B cell (primary cell): ENCODE data around the gene MARK4. TPM values are rescaled to one million over a fixed set of nuclear protein-coding genes. Genes with fewer than 3 reads are reported as not detected.

Source experiments
- ATAC-seq: fragments of 200-7000 bp; cut with Tn5 transposase; one replicate; pipeline ENCODE4 v1.10.0; 2021; ENCODE audit warnings: low read depth, mild to moderate bottlenecking, moderate number of reproducible peaks, moderate library complexity
- CTCF ChIA-PET: fragments of 350-600 bp; sonication (Branson Sonifier 250); formaldehyde crosslinking; loops from one replicate; lab custom pipeline; 2021; ENCODE audit warnings: antibody characterized with exemption, inconsistent platforms; lab: Charles Lee
- POLR2A ChIA-PET: fragments of 350-600 bp; sonication (Branson Sonifier 250); formaldehyde crosslinking; loops from one replicate; lab custom pipeline; 2021; ENCODE audit warnings: antibody characterized with exemption; lab: Charles Lee
- DNase-seq: peaks from one replicate; pipeline ENCODE4 v3.0.0; 2013
- H2AFZ ChIP-seq: 2 replicates; pipeline ENCODE4 v1.6.1; 2012; ENCODE audit warnings: mild to moderate bottlenecking, low read depth, low read length; ENCODE audit not compliant: insufficient read depth, poor library complexity, severe bottlenecking
- H3K27ac ChIP-seq, 2 donors: 1 replicate in 1 of 2; 2 replicates in 1 of 2; pipeline ENCODE4 v1.5.1; 2012 to 2013; ENCODE audit warnings: low read length in 2 of 2, mild to moderate bottlenecking in 2 of 2, moderate library complexity in 1 of 2
- H3K27me3 ChIP-seq, 4 experiments: fragments of 200-600 bp in 1 of 4; sonication (generic) in 1 of 4; replicated peaks in 1 of 4; 1 replicate in 2 of 4; 2 replicates in 2 of 4; pipeline versions ENCODE4 v1.6.1 to v1.7.0; 2013 to 2016; ENCODE audit warnings: low read length in 3 of 4, mild to moderate bottlenecking in 2 of 4, mixed read lengths in 1 of 4, moderate library complexity in 1 of 4; ENCODE audit not compliant: insufficient read depth in 4 of 4, control insufficient read depth in 3 of 4; ENCODE audit errors: control extremely low read depth in 1 of 4
- H3K36me3 ChIP-seq, 2 experiments: replicated peaks in 1 of 2; 1 replicate in 1 of 2; 2 replicates in 1 of 2; pipeline versions ENCODE4 v1.6.1 to v1.7.1; 2013; ENCODE audit warnings: low read length in 1 of 2; ENCODE audit not compliant: insufficient read depth in 2 of 2, control insufficient read depth in 1 of 2; ENCODE audit errors: control extremely low read depth in 1 of 2, extremely low read depth in 1 of 2
- H3K4me1 ChIP-seq, 2 donors: fragments of 200-600 bp in 1 of 2; sonication (generic) in 1 of 2; 1 replicate in 1 of 2; 2 replicates in 1 of 2; pipeline versions ENCODE4 v1.5.1 to v1.6.1; 2013 to 2017; ENCODE audit warnings: low read length in 2 of 2; ENCODE audit not compliant: control insufficient read depth in 2 of 2, insufficient read depth in 2 of 2
- H3K4me2 ChIP-seq: replicated peaks from 2 replicates; pipeline ENCODE3; 2012; ENCODE audit warnings: mild to moderate bottlenecking, low read depth, low read length; ENCODE audit not compliant: poor library complexity, severe bottlenecking
- H3K4me3 ChIP-seq, 5 experiments: fragments of 200-600 bp in 1 of 5; sonication (generic) in 1 of 5; 1 replicate in 3 of 5; 2 replicates in 2 of 5; pipeline versions ENCODE4 v1.5.1 to v1.7.0; 2011 to 2016; ENCODE audit warnings: low read length in 4 of 5, mild to moderate bottlenecking in 4 of 5, low read depth in 2 of 5, control low read depth in 1 of 5, moderate library complexity in 1 of 5; ENCODE audit not compliant: insufficient read depth in 1 of 5; ENCODE audit errors: control extremely low read depth in 1 of 5, extremely low read depth in 1 of 5
- H3K79me2 ChIP-seq: fragments of 200-600 bp; sonication (generic); one replicate; pipeline ENCODE4 v1.6.0; 2016; ENCODE audit warnings: low read length; ENCODE audit not compliant: control insufficient read depth, insufficient read depth
- H3K9ac ChIP-seq: fragments of 200-600 bp; sonication (generic); 2 replicates; pipeline ENCODE4 v1.6.1; 2017; ENCODE audit warnings: mild to moderate bottlenecking, low read length, moderate library complexity
- H3K9me3 ChIP-seq, 3 donors: one replicate each; pipeline versions ENCODE4 v1.6.1 to v1.7.1; 2013; ENCODE audit warnings: low read length in 2 of 3; ENCODE audit not compliant: control insufficient read depth in 2 of 3, insufficient read depth in 1 of 3; ENCODE audit errors: control extremely low read depth in 1 of 3
- H4K20me1 ChIP-seq: 2 replicates; pipeline ENCODE4 v1.6.0; 2012; ENCODE audit warnings: mild to moderate bottlenecking, low read length; ENCODE audit not compliant: insufficient read depth, control insufficient read depth, poor library complexity, severe bottlenecking
- H3K27ac Mint-ChIP-seq: one replicate; pipeline ENCODE4 v1.8.0; 2021; ENCODE audit warnings: mixed read lengths
- H3K27me3 Mint-ChIP-seq: one replicate; pipeline ENCODE4 v1.8.0; 2021; ENCODE audit warnings: mixed read lengths
- H3K4me1 Mint-ChIP-seq: one replicate; pipeline ENCODE4 v1.8.0; 2021; ENCODE audit warnings: mixed read lengths
- H3K4me3 Mint-ChIP-seq: one replicate; pipeline ENCODE4 v1.8.0; 2021; ENCODE audit warnings: mixed read lengths
- H3K9me3 Mint-ChIP-seq: one replicate; pipeline ENCODE4 v1.8.0; 2022; ENCODE audit warnings: mixed read lengths; ENCODE audit not compliant: insufficient read depth
- CTCF ChIP-seq: fragments of 200-600 bp; IDR thresholded peaks from one replicate; pipeline ENCODE4 v1.8.0; 2022; ENCODE audit warnings: antibody characterized with exemption, mild to moderate bottlenecking
- EZH2 ChIP-seq: IDR thresholded peaks from 2 replicates; pipeline ENCODE4 v1.6.1; 2012; ENCODE audit warnings: borderline replicate concordance, low read depth, mild to moderate bottlenecking, moderate library complexity, low read length; ENCODE audit not compliant: insufficient read depth, poor library complexity, severe bottlenecking
- WGBS: methylation state at CpG from one replicate; pipeline ENCODE4 v1.1.5; 2013; ENCODE audit warnings: missing lambda C conversion rate; ENCODE audit not compliant: insufficient coverage; 5-methylcytosine and 5-hydroxymethylcytosine counted together
- intact Hi-C: fragments of 100-400 bp; cut with micrococcal nuclease; formaldehyde crosslinking; loops from one replicate; pipeline ENCODE4 v1.10.0; 2022
- polyA minus RNA-seq: library from RNA; depleted of rRNA, polyadenylated mRNA; stranded (reverse); fragments of >200 nt; gene quantifications from 2 replicates; pipeline ENCODE4 v1.2.3, GENCODE V29; 2012
- polyA plus RNA-seq: library from polyadenylated mRNA; depleted of rRNA; stranded (reverse); fragments of >200 nt; gene quantifications from 2 replicates; pipeline ENCODE4 v1.2.3, GENCODE V29; 2012
- total RNA-seq, 2 donors: library from RNA; stranded (reverse); fragments of 120-200 nt in 1 of 2; gene quantifications; 1 replicate in 1 of 2; 2 replicates in 1 of 2; pipeline versions ENCODE4 v1.2.3 to v1.2.4, GENCODE V29; 2013 to 2022

The MARK4 gene
- total RNA-seq, result 36.2 and 37.6 TPM in 2 replicates
- 5.0 TPM for total RNA-seq (2013)
- 11.7 and 13.5 TPM in 2 replicates for polyA plus RNA-seq
- polyA minus RNA-seq, result 9.3 and 14.8 TPM in 2 replicates

GRCh38 chr19:45250832-45251451 lies at the start of gene MARK4:
Gene MARK4 (plus strand): TSS chr19:45251271. CDS start chr19:45251589, 318 bp downstream.
- Histone ChIP-seq H3K4me1 (peaks cover 25 to 40% of the 10 kb centered on the region in 2 donors), H3K79me2 (peaks cover 46% of the 10 kb centered on the region), H3K27me3 (no peaks in the 10 kb centered on the region), H3K36me3 (no peaks in the 10 kb centered on the region), H3K9ac (peak within 1 kb of the TSS; percentile 82), H4K20me1 (peaks cover 38% of the 10 kb centered on the region), H2AFZ (peak within 1 kb of the TSS; percentile 100), H3K4me3 (peak within 1 kb of the TSS; percentile 52 to 91 (median 66)), H3K27ac (peak within 1 kb of the TSS in 1 of 2 donors; percentile 65), H3K9me3 (no peaks in the 10 kb centered on the region), H3K4me2 (peak within 1 kb of the TSS; percentile 100)
- H3K27ac Mint-ChIP-seq, result peak within 1 kb of the TSS; percentile 76
- DNase-seq, result peak; percentile 74
- intact Hi-C loops, result no loop called here
- WGBS, result 2% methylated on average over 26 of the region's 58 CpGs
- H3K4me1 Mint-ChIP-seq, result peaks cover 34% of the 10 kb centered on the region
- no peaks in the 10 kb centered on the region for H3K27me3 Mint-ChIP-seq
- H3K9me3 Mint-ChIP-seq, result no peaks in the 10 kb centered on the region
- ChIA-PET CTCF (interaction anchor here (1.2 kb wide), 1 partner anchor 296 kb away, joined by 3 read pairs; the partner anchor contains the start of gene CLPTM1), POLR2A (interaction anchor here (0.6 kb wide), 1 partner anchor 8 kb away, joined by 4 read pairs; no protein-coding TSS in a partner anchor)
- ATAC-seq, result peak; percentile 77
- TF ChIP-seq CTCF (no peak), EZH2 (no peak)
- H3K4me3 Mint-ChIP-seq, result peak within 1 kb of the TSS; percentile 92

- no peaks in the 10 kb centered on the region for H3K9me3 Mint-ChIP-seq
- ChIA-PET POLR2A (no interaction called here), CTCF (no interaction called here)
- no peaks in the 10 kb centered on the region for H3K79me2 ChIP-seq
- H3K4me3 Mint-ChIP-seq, result no peak overlapping the region
- no peak overlapping the region for H3K9ac ChIP-seq
- no peak overlapping the region for H3K4me3 ChIP-seq
- peaks cover 6% of the 10 kb centered on the region for H3K27me3 Mint-ChIP-seq
- H2AFZ ChIP-seq, result no peak overlapping the region
- DNase-seq, result no peak
- intact Hi-C loops, result loop anchor here (10.0 kb wide), 1 partner anchor 378 kb away; no protein-coding TSS in a partner anchor
- ATAC-seq, result no peak
- H3K9me3 ChIP-seq, result peaks cover 0 to 21% (median 0%) of the 10 kb centered on the region in 3 donors
- no peak overlapping the region for H3K27ac ChIP-seq
- H4K20me1 ChIP-seq, result no peaks in the 10 kb centered on the region
- 94% methylated on average over 6 of the region's 6 CpGs for WGBS
- no peaks in the 10 kb centered on the region for H3K4me1 ChIP-seq
- no peaks in the 10 kb centered on the region for H3K27me3 ChIP-seq
- no peaks in the 10 kb centered on the region for H3K36me3 ChIP-seq
- TF ChIP-seq EZH2 (no peak), CTCF (no peak)
- no peak overlapping the region for H3K27ac Mint-ChIP-seq
- H3K4me1 Mint-ChIP-seq, result no peaks in the 10 kb centered on the region
- no peak overlapping the region for H3K4me2 ChIP-seq
These were observed 48.4 kb upstream of the MARK4 start for GRCh38 chr19:45202637-45203036.
